22Rv1 (cell line): ENCODE results near the gene IFT122.

Experiments
- CTCF ChIP-seq: fragments of 450-650 bp; IDR thresholded peaks from 2 replicates; pipeline ENCODE4 v1.5.1; 2017; ENCODE audit warnings: mild to moderate bottlenecking
- ZFX ChIP-seq: fragments of 450-650 bp; IDR thresholded peaks from 2 replicates; pipeline ENCODE4 v1.6.1; 2017; ENCODE audit warnings: antibody characterized with exemption, borderline replicate concordance

- TF ChIP-seq CTCF (no peak), ZFX (no peak)
Observed at GRCh38 chr3:129413687-129414506, 26.1 kb upstream of the IFT122 start.
